B cell (primary cell): ENCODE data around the gene PAX2. TPM values are rescaled to one million over a fixed set of nuclear protein-coding genes. Genes with fewer than 3 reads are reported as not detected.

Experiments
- ATAC-seq: fragments of 200-7000 bp; cut with Tn5 transposase; one replicate; pipeline ENCODE4 v1.10.0; 2021; ENCODE audit warnings: low read depth, mild to moderate bottlenecking, moderate number of reproducible peaks, moderate library complexity
- CTCF ChIA-PET: fragments of 350-600 bp; sonication (Branson Sonifier 250); formaldehyde crosslinking; loops from one replicate; lab custom pipeline; 2021; ENCODE audit warnings: antibody characterized with exemption, inconsistent platforms; lab: Charles Lee
- POLR2A ChIA-PET: fragments of 350-600 bp; sonication (Branson Sonifier 250); formaldehyde crosslinking; loops from one replicate; lab custom pipeline; 2021; ENCODE audit warnings: antibody characterized with exemption; lab: Charles Lee
- DNase-seq: peaks from one replicate; pipeline ENCODE4 v3.0.0; 2013
- H2AFZ ChIP-seq: 2 replicates; pipeline ENCODE4 v1.6.1; 2012; ENCODE audit warnings: mild to moderate bottlenecking, low read depth, low read length; ENCODE audit not compliant: insufficient read depth, poor library complexity, severe bottlenecking
- H3K27ac ChIP-seq, 2 donors: 1 replicate in 1 of 2; 2 replicates in 1 of 2; pipeline ENCODE4 v1.5.1; 2012 to 2013; ENCODE audit warnings: low read length in 2 of 2, mild to moderate bottlenecking in 2 of 2, moderate library complexity in 1 of 2
- H3K27me3 ChIP-seq, 4 experiments: fragments of 200-600 bp in 1 of 4; sonication (generic) in 1 of 4; replicated peaks in 1 of 4; 1 replicate in 2 of 4; 2 replicates in 2 of 4; pipeline versions ENCODE4 v1.6.1 to v1.7.0; 2013 to 2016; ENCODE audit warnings: low read length in 3 of 4, mild to moderate bottlenecking in 2 of 4, mixed read lengths in 1 of 4, moderate library complexity in 1 of 4; ENCODE audit not compliant: insufficient read depth in 4 of 4, control insufficient read depth in 3 of 4; ENCODE audit errors: control extremely low read depth in 1 of 4
- H3K36me3 ChIP-seq, 2 experiments: replicated peaks in 1 of 2; 1 replicate in 1 of 2; 2 replicates in 1 of 2; pipeline versions ENCODE4 v1.6.1 to v1.7.1; 2013; ENCODE audit warnings: low read length in 1 of 2; ENCODE audit not compliant: insufficient read depth in 2 of 2, control insufficient read depth in 1 of 2; ENCODE audit errors: control extremely low read depth in 1 of 2, extremely low read depth in 1 of 2
- H3K4me1 ChIP-seq, 2 donors: fragments of 200-600 bp in 1 of 2; sonication (generic) in 1 of 2; 1 replicate in 1 of 2; 2 replicates in 1 of 2; pipeline versions ENCODE4 v1.5.1 to v1.6.1; 2013 to 2017; ENCODE audit warnings: low read length in 2 of 2; ENCODE audit not compliant: control insufficient read depth in 2 of 2, insufficient read depth in 2 of 2
- H3K4me2 ChIP-seq: replicated peaks from 2 replicates; pipeline ENCODE3; 2012; ENCODE audit warnings: mild to moderate bottlenecking, low read depth, low read length; ENCODE audit not compliant: poor library complexity, severe bottlenecking
- H3K4me3 ChIP-seq, 5 experiments: fragments of 200-600 bp in 1 of 5; sonication (generic) in 1 of 5; 1 replicate in 3 of 5; 2 replicates in 2 of 5; pipeline versions ENCODE4 v1.5.1 to v1.7.0; 2011 to 2016; ENCODE audit warnings: low read length in 4 of 5, mild to moderate bottlenecking in 4 of 5, low read depth in 2 of 5, control low read depth in 1 of 5, moderate library complexity in 1 of 5; ENCODE audit not compliant: insufficient read depth in 1 of 5; ENCODE audit errors: control extremely low read depth in 1 of 5, extremely low read depth in 1 of 5
- H3K79me2 ChIP-seq: fragments of 200-600 bp; sonication (generic); one replicate; pipeline ENCODE4 v1.6.0; 2016; ENCODE audit warnings: low read length; ENCODE audit not compliant: control insufficient read depth, insufficient read depth
- H3K9ac ChIP-seq: fragments of 200-600 bp; sonication (generic); 2 replicates; pipeline ENCODE4 v1.6.1; 2017; ENCODE audit warnings: mild to moderate bottlenecking, low read length, moderate library complexity
- H3K9me3 ChIP-seq, 3 donors: one replicate each; pipeline versions ENCODE4 v1.6.1 to v1.7.1; 2013; ENCODE audit warnings: low read length in 2 of 3; ENCODE audit not compliant: control insufficient read depth in 2 of 3, insufficient read depth in 1 of 3; ENCODE audit errors: control extremely low read depth in 1 of 3
- H4K20me1 ChIP-seq: 2 replicates; pipeline ENCODE4 v1.6.0; 2012; ENCODE audit warnings: mild to moderate bottlenecking, low read length; ENCODE audit not compliant: insufficient read depth, control insufficient read depth, poor library complexity, severe bottlenecking
- H3K27ac Mint-ChIP-seq: one replicate; pipeline ENCODE4 v1.8.0; 2021; ENCODE audit warnings: mixed read lengths
- H3K27me3 Mint-ChIP-seq: one replicate; pipeline ENCODE4 v1.8.0; 2021; ENCODE audit warnings: mixed read lengths
- H3K4me1 Mint-ChIP-seq: one replicate; pipeline ENCODE4 v1.8.0; 2021; ENCODE audit warnings: mixed read lengths
- H3K4me3 Mint-ChIP-seq: one replicate; pipeline ENCODE4 v1.8.0; 2021; ENCODE audit warnings: mixed read lengths
- H3K9me3 Mint-ChIP-seq: one replicate; pipeline ENCODE4 v1.8.0; 2022; ENCODE audit warnings: mixed read lengths; ENCODE audit not compliant: insufficient read depth
- EZH2 ChIP-seq: IDR thresholded peaks from 2 replicates; pipeline ENCODE4 v1.6.1; 2012; ENCODE audit warnings: borderline replicate concordance, low read depth, mild to moderate bottlenecking, moderate library complexity, low read length; ENCODE audit not compliant: insufficient read depth, poor library complexity, severe bottlenecking
- WGBS: methylation state at CpG from one replicate; pipeline ENCODE4 v1.1.5; 2013; ENCODE audit warnings: missing lambda C conversion rate; ENCODE audit not compliant: insufficient coverage; 5-methylcytosine and 5-hydroxymethylcytosine counted together
- intact Hi-C: fragments of 100-400 bp; cut with micrococcal nuclease; formaldehyde crosslinking; loops from one replicate; pipeline ENCODE4 v1.10.0; 2022
- polyA plus RNA-seq: library from polyadenylated mRNA; depleted of rRNA; stranded (reverse); fragments of >200 nt; gene quantifications from 2 replicates; pipeline ENCODE4 v1.2.3, GENCODE V29; 2012
- total RNA-seq, 2 donors: library from RNA; stranded (reverse); fragments of 120-200 nt in 1 of 2; gene quantifications; 1 replicate in 1 of 2; 2 replicates in 1 of 2; pipeline versions ENCODE4 v1.2.3 to v1.2.4, GENCODE V29; 2013 to 2022
- TF ChIP-seq, protein P1 (sequence below): fragments of 200-600 bp; IDR thresholded peaks from one replicate; pipeline ENCODE4 v1.8.0; 2022; ENCODE audit warnings: antibody characterized with exemption, mild to moderate bottlenecking

The PAX2 gene
- total and polyA plus RNA-seq, 2 donors (not counting 1 experiment from before 2014, with no cell fraction given), result 0.12 TPM; not detected in 1

DNA sequence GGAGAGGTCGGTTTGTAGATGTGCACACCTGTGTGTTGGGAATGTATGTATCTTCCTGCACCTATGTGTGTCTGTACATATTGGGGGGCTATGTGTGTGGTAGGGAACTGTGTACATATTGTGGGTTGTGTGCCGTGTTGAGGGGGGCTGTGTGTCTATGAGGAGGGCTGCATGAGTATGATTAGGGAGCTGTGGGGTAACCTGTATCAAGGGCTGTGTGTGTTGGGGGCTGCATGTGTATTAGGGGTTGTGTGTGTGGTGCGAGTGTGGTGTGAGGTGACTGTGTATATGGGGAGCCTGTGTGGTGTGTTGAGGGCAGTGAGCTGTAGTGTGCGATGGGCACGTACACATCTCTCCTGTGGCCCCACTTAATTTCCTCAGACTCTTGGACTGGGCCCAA lies 22.2 kb upstream of the PAX2 start:
- Mint-ChIP-seq H3K4me1 (peaks cover 8% of the 10 kb centered on the region), H3K27ac (no peak overlapping the region), H3K4me3 (no peak overlapping the region), H3K27me3 (peaks cover 76% of the 10 kb centered on the region), H3K9me3 (no peaks in the 10 kb centered on the region)
- Histone ChIP-seq H3K4me3 (no peak overlapping the region), H3K9ac (no peak overlapping the region), H3K79me2 (no peaks in the 10 kb centered on the region), H3K4me1 (no peaks in the 10 kb centered on the region), H3K36me3 (no peaks in the 10 kb centered on the region), H3K4me2 (no peak overlapping the region), H3K27ac (no peak overlapping the region), H2AFZ (no peak overlapping the region), H4K20me1 (no peaks in the 10 kb centered on the region), H3K27me3 (peaks cover 0 to 75% (median 40%) of the 10 kb centered on the region in 4 experiments), H3K9me3 (peaks cover 0 to 4% (median 0%) of the 10 kb centered on the region in 3 donors)
- intact Hi-C loops, result no loop called here
- no peak for ATAC-seq
- ChIA-PET CTCF (no interaction called here), POLR2A (no interaction called here)
- 79% methylated on average over 2 of the region's 5 CpGs for WGBS
- TF ChIP-seq, protein P1, sequence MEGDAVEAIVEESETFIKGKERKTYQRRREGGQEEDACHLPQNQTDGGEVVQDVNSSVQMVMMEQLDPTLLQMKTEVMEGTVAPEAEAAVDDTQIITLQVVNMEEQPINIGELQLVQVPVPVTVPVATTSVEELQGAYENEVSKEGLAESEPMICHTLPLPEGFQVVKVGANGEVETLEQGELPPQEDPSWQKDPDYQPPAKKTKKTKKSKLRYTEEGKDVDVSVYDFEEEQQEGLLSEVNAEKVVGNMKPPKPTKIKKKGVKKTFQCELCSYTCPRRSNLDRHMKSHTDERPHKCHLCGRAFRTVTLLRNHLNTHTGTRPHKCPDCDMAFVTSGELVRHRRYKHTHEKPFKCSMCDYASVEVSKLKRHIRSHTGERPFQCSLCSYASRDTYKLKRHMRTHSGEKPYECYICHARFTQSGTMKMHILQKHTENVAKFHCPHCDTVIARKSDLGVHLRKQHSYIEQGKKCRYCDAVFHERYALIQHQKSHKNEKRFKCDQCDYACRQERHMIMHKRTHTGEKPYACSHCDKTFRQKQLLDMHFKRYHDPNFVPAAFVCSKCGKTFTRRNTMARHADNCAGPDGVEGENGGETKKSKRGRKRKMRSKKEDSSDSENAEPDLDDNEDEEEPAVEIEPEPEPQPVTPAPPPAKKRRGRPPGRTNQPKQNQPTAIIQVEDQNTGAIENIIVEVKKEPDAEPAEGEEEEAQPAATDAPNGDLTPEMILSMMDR, result no peak
- TF ChIP-seq EZH2, result no peak
- no peak for DNase-seq

- H3K36me3 ChIP-seq, result no peaks in the 10 kb centered on the region
- H3K27ac ChIP-seq, result no peak overlapping the region
- peak overlapping the region; percentile 22 for H2AFZ ChIP-seq
- POLR2A ChIA-PET, result no interaction called here
- no peak overlapping the region for H3K9ac ChIP-seq
- H3K4me1 Mint-ChIP-seq, result peaks cover 15% of the 10 kb centered on the region
- H3K27me3 ChIP-seq, result peaks cover 0 to 76% (median 45%) of the 10 kb centered on the region in 4 experiments
- 7% methylated on average over 43 of the region's 58 CpGs for WGBS
- peaks cover 0 to 4% (median 0%) of the 10 kb centered on the region in 3 donors for H3K9me3 ChIP-seq
- peak overlapping the region; percentile 13 for H3K4me3 Mint-ChIP-seq
- H3K79me2 ChIP-seq, result no peaks in the 10 kb centered on the region
- no peak for TF ChIP-seq EZH2
- TF ChIP-seq, protein P1, result no peak
- intact Hi-C loops, result no loop called here
- no peak for ATAC-seq
- peaks cover 77% of the 10 kb centered on the region for H3K27me3 Mint-ChIP-seq
- peaks cover 3 to 7% of the 10 kb centered on the region in 2 donors for H3K4me1 ChIP-seq
- no peak overlapping the region for H3K27ac Mint-ChIP-seq
- CTCF ChIA-PET, result interaction anchor here (1.3 kb wide), 1 partner anchor 19 kb away, joined by 3 read pairs; no protein-coding TSS in a partner anchor
- no peak overlapping the region for H3K4me3 ChIP-seq
- H4K20me1 ChIP-seq, result no peaks in the 10 kb centered on the region
- DNase-seq, result no peak
- peak overlapping the region; percentile 30 for H3K4me2 ChIP-seq
- H3K9me3 Mint-ChIP-seq, result no peaks in the 10 kb centered on the region
Observed at GRCh38 chr10:100723770-100724530, 21.4 kb upstream of the PAX2 start.
